AG04450 (cell line): Measurements from ENCODE around the gene HECW1. TPM values are rescaled to one million over a fixed set of nuclear protein-coding genes. Genes with fewer than 3 reads are reported as not detected.

Experiments
- CTCF ChIA-PET: fragments of 300-600, 350-600 bp; formaldehyde crosslinking; extraction: SDS; loops from one replicate; lab custom pipeline; 2022; ENCODE audit warnings: antibody characterized with exemption, inconsistent platforms; lab: Charles Lee
- POLR2A ChIA-PET: fragments of 350-600 bp; formaldehyde crosslinking; extraction: SDS; loops from one replicate; lab custom pipeline; 2021; ENCODE audit warnings: antibody characterized with exemption, inconsistent platforms; lab: Yijun Ruan, JAX
- DNase-seq: peaks from one replicate; pipeline ENCODE4 v3.0.0-alpha.2; 2011; ENCODE audit warnings: low read depth, low spot score
- H3K27ac ChIP-seq: one replicate; pipeline ENCODE4 v1.5.1; 2012; ENCODE audit warnings: low read depth, low read length, control low read depth
- H3K27me3 ChIP-seq: one replicate; pipeline ENCODE4 v1.6.0; 2012; ENCODE audit warnings: low read length; ENCODE audit not compliant: control insufficient read depth, insufficient read depth
- H3K4me3 ChIP-seq: 2 replicates; pipeline ENCODE4 v1.5.1; 2011; ENCODE audit warnings: mild to moderate bottlenecking, low read depth, low read length, control low read depth
- H3K9me3 ChIP-seq: 2 replicates; pipeline ENCODE4 v1.5.1; 2012; ENCODE audit warnings: low read length; ENCODE audit not compliant: control insufficient read depth, insufficient read depth
- CTCF ChIP-seq: IDR thresholded peaks from 2 replicates; pipeline ENCODE4 v1.5.1; 2011; ENCODE audit warnings: low read depth, low read length, control low read depth, inconsistent platforms
- polyA plus RNA-seq: library from polyadenylated mRNA; depleted of rRNA; stranded (reverse); fragments of >200 nt; gene quantifications from 2 replicates; pipeline ENCODE4 v1.2.3, GENCODE V29; 2011

Gene HECW1
- polyA plus RNA-seq, 1 experiment = 2.6 TPM

- Histone ChIP-seq H3K27ac (no peak overlapping the region), H3K27me3 (no peaks in the 10 kb centered on the region), H3K4me3 (no peak overlapping the region), H3K9me3 (no peaks in the 10 kb centered on the region)
- no peak for DNase-seq
- no peak for TF ChIP-seq CTCF
- ChIA-PET POLR2A (no interaction called here), CTCF (no interaction called here)
Measured at GRCh38 chr7:43311052-43311451, 198.6 kb downstream of the HECW1 start.

GRCh38 chr7:43311694-43312093 is 199.2 kb downstream of the HECW1 start:
- TF ChIP-seq CTCF = no peak
- ChIA-PET CTCF (no interaction called here), POLR2A (no interaction called here)
- no peak overlapping the region for H3K27ac ChIP-seq
- no peak overlapping the region for H3K4me3 ChIP-seq
- DNase-seq = no peak
- no peaks in the 10 kb centered on the region for H3K27me3 ChIP-seq
- H3K9me3 ChIP-seq = no peaks in the 10 kb centered on the region

GRCh38 chr7:43313628-43314378 is 201.4 kb downstream of the HECW1 start:
- DNase-seq = no peak
- H3K4me3 ChIP-seq = no peak overlapping the region
- TF ChIP-seq CTCF = no peak
- no peak overlapping the region for H3K27ac ChIP-seq
- H3K9me3 ChIP-seq = no peaks in the 10 kb centered on the region
- CTCF ChIA-PET = interaction anchor here (0.6 kb wide), 1 partner anchor 137 kb away, joined by 3 read pairs; no protein-coding TSS in a partner anchor
- POLR2A ChIA-PET = no interaction called here
- H3K27me3 ChIP-seq = no peaks in the 10 kb centered on the region

GRCh38 chr7:43314379-43315158 is 202.1 kb downstream of the HECW1 start:
- Histone ChIP-seq H3K27ac (no peak overlapping the region), H3K27me3 (no peaks in the 10 kb centered on the region), H3K9me3 (no peaks in the 10 kb centered on the region), H3K4me3 (no peak overlapping the region)
- DNase-seq = no peak
- POLR2A ChIA-PET = no interaction called here
- CTCF ChIA-PET = no interaction called here
- TF ChIP-seq CTCF = no peak

- no peak for TF ChIP-seq CTCF
- no peak overlapping the region for H3K27ac ChIP-seq
- no peaks in the 10 kb centered on the region for H3K27me3 ChIP-seq
- POLR2A ChIA-PET = no interaction called here
- CTCF ChIA-PET = no interaction called here
- H3K9me3 ChIP-seq = no peaks in the 10 kb centered on the region
- no peak overlapping the region for H3K4me3 ChIP-seq
- DNase-seq = no peak
Measured at GRCh38 chr7:43317075-43317474, 204.6 kb downstream of the HECW1 start.
